ENCODE measurements around the gene UBL5.

Gene UBL5

DNA sequence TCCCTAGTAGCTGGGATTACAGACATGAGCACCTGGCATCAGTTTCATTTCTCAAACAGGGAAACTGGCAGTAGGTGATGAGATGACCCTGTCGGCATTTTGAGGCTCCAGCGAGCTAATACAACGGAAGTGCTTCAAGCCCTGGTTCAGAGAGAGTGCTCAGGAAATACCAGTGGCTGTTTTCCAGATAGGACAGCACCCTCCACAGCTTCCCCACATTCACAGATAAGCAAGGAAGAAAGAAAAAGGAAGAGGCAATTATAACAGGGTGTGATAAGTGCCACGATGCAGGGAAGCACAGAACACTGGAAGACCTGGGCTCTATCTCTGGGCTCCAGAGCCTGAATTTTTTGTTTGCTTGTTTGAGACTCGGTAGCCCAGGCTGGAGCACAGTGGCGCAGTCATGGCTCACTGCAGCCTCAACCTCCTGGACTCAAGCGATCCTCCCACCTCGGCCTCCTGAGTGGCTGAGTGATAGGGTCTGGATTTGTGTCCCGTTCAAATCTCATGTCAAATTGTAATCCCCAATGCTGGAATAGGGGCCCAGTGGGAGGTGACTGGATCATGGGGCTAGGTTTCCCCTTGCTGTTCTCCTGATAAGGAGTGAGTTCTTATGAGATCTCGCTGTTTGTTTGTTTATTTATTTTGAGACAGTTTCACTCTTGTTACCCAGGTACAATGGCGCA, 50.9 kb downstream of the UBL5 start:
- Histone ChIP-seq H3K27me3 (ENCODE audit: control insufficient read depth in 5 of 5, insufficient read depth in 4 of 5, low read length in 5 of 5) (no peaks in the 10 kb centered on the region), H3K9ac (ENCODE audit: low read length in 5 of 5) (no peak overlapping the region), H3K36me3 (ENCODE audit: control insufficient read depth in 5 of 5, insufficient read depth in 5 of 5, low read length in 5 of 5) (no peaks in the 10 kb centered on the region), H3K9me3 (ENCODE audit: control insufficient read depth in 5 of 5, low read length in 5 of 5) (no peaks in the 10 kb centered on the region), H3K4me3 (ENCODE audit: low read depth in 1 of 5, low read length in 5 of 5) (no peak overlapping the region), H3K27ac (ENCODE audit: low read depth, low read length) (no peak overlapping the region), H3K4me1 (ENCODE audit: control insufficient read depth in 5 of 5, insufficient read depth in 5 of 5, low read length in 5 of 5) (peaks cover 0 to 6% (median 0%) of the 10 kb centered on the region in 5 donors)

Measured in subcutaneous abdominal adipose tissue (tissue), 5 donors.